B cell (primary cell): ENCODE measurements around the gene TIGD7. TPM values are rescaled to one million over a fixed set of nuclear protein-coding genes. Genes with fewer than 3 reads are reported as not detected.

Source experiments
- ATAC-seq: fragments of 200-7000 bp; cut with Tn5 transposase; one replicate; pipeline ENCODE4 v1.10.0; 2021; ENCODE audit warnings: low read depth, mild to moderate bottlenecking, moderate number of reproducible peaks, moderate library complexity
- CTCF ChIA-PET: fragments of 350-600 bp; sonication (Branson Sonifier 250); formaldehyde crosslinking; loops from one replicate; lab custom pipeline; 2021; ENCODE audit warnings: antibody characterized with exemption, inconsistent platforms; lab: Charles Lee
- POLR2A ChIA-PET: fragments of 350-600 bp; sonication (Branson Sonifier 250); formaldehyde crosslinking; loops from one replicate; lab custom pipeline; 2021; ENCODE audit warnings: antibody characterized with exemption; lab: Charles Lee
- DNase-seq: peaks from one replicate; pipeline ENCODE4 v3.0.0; 2013
- H2AFZ ChIP-seq: 2 replicates; pipeline ENCODE4 v1.6.1; 2012; ENCODE audit warnings: mild to moderate bottlenecking, low read depth, low read length; ENCODE audit not compliant: insufficient read depth, poor library complexity, severe bottlenecking
- H3K27ac ChIP-seq, 2 donors: 1 replicate in 1 of 2; 2 replicates in 1 of 2; pipeline ENCODE4 v1.5.1; 2012 to 2013; ENCODE audit warnings: low read length in 2 of 2, mild to moderate bottlenecking in 2 of 2, moderate library complexity in 1 of 2
- H3K27me3 ChIP-seq, 4 experiments: fragments of 200-600 bp in 1 of 4; sonication (generic) in 1 of 4; replicated peaks in 1 of 4; 1 replicate in 2 of 4; 2 replicates in 2 of 4; pipeline versions ENCODE4 v1.6.1 to v1.7.0; 2013 to 2016; ENCODE audit warnings: low read length in 3 of 4, mild to moderate bottlenecking in 2 of 4, mixed read lengths in 1 of 4, moderate library complexity in 1 of 4; ENCODE audit not compliant: insufficient read depth in 4 of 4, control insufficient read depth in 3 of 4; ENCODE audit errors: control extremely low read depth in 1 of 4
- H3K36me3 ChIP-seq, 2 experiments: replicated peaks in 1 of 2; 1 replicate in 1 of 2; 2 replicates in 1 of 2; pipeline versions ENCODE4 v1.6.1 to v1.7.1; 2013; ENCODE audit warnings: low read length in 1 of 2; ENCODE audit not compliant: insufficient read depth in 2 of 2, control insufficient read depth in 1 of 2; ENCODE audit errors: control extremely low read depth in 1 of 2, extremely low read depth in 1 of 2
- H3K4me1 ChIP-seq, 2 donors: fragments of 200-600 bp in 1 of 2; sonication (generic) in 1 of 2; 1 replicate in 1 of 2; 2 replicates in 1 of 2; pipeline versions ENCODE4 v1.5.1 to v1.6.1; 2013 to 2017; ENCODE audit warnings: low read length in 2 of 2; ENCODE audit not compliant: control insufficient read depth in 2 of 2, insufficient read depth in 2 of 2
- H3K4me2 ChIP-seq: replicated peaks from 2 replicates; pipeline ENCODE3; 2012; ENCODE audit warnings: mild to moderate bottlenecking, low read depth, low read length; ENCODE audit not compliant: poor library complexity, severe bottlenecking
- H3K4me3 ChIP-seq, 5 experiments: fragments of 200-600 bp in 1 of 5; sonication (generic) in 1 of 5; 1 replicate in 3 of 5; 2 replicates in 2 of 5; pipeline versions ENCODE4 v1.5.1 to v1.7.0; 2011 to 2016; ENCODE audit warnings: low read length in 4 of 5, mild to moderate bottlenecking in 4 of 5, low read depth in 2 of 5, control low read depth in 1 of 5, moderate library complexity in 1 of 5; ENCODE audit not compliant: insufficient read depth in 1 of 5; ENCODE audit errors: control extremely low read depth in 1 of 5, extremely low read depth in 1 of 5
- H3K79me2 ChIP-seq: fragments of 200-600 bp; sonication (generic); one replicate; pipeline ENCODE4 v1.6.0; 2016; ENCODE audit warnings: low read length; ENCODE audit not compliant: control insufficient read depth, insufficient read depth
- H3K9ac ChIP-seq: fragments of 200-600 bp; sonication (generic); 2 replicates; pipeline ENCODE4 v1.6.1; 2017; ENCODE audit warnings: mild to moderate bottlenecking, low read length, moderate library complexity
- H3K9me3 ChIP-seq, 3 donors: one replicate each; pipeline versions ENCODE4 v1.6.1 to v1.7.1; 2013; ENCODE audit warnings: low read length in 2 of 3; ENCODE audit not compliant: control insufficient read depth in 2 of 3, insufficient read depth in 1 of 3; ENCODE audit errors: control extremely low read depth in 1 of 3
- H4K20me1 ChIP-seq: 2 replicates; pipeline ENCODE4 v1.6.0; 2012; ENCODE audit warnings: mild to moderate bottlenecking, low read length; ENCODE audit not compliant: insufficient read depth, control insufficient read depth, poor library complexity, severe bottlenecking
- H3K27ac Mint-ChIP-seq: one replicate; pipeline ENCODE4 v1.8.0; 2021; ENCODE audit warnings: mixed read lengths
- H3K27me3 Mint-ChIP-seq: one replicate; pipeline ENCODE4 v1.8.0; 2021; ENCODE audit warnings: mixed read lengths
- H3K4me1 Mint-ChIP-seq: one replicate; pipeline ENCODE4 v1.8.0; 2021; ENCODE audit warnings: mixed read lengths
- H3K4me3 Mint-ChIP-seq: one replicate; pipeline ENCODE4 v1.8.0; 2021; ENCODE audit warnings: mixed read lengths
- H3K9me3 Mint-ChIP-seq: one replicate; pipeline ENCODE4 v1.8.0; 2022; ENCODE audit warnings: mixed read lengths; ENCODE audit not compliant: insufficient read depth
- EZH2 ChIP-seq: IDR thresholded peaks from 2 replicates; pipeline ENCODE4 v1.6.1; 2012; ENCODE audit warnings: borderline replicate concordance, low read depth, mild to moderate bottlenecking, moderate library complexity, low read length; ENCODE audit not compliant: insufficient read depth, poor library complexity, severe bottlenecking
- WGBS: methylation state at CpG from one replicate; pipeline ENCODE4 v1.1.5; 2013; ENCODE audit warnings: missing lambda C conversion rate; ENCODE audit not compliant: insufficient coverage; 5-methylcytosine and 5-hydroxymethylcytosine counted together
- intact Hi-C: fragments of 100-400 bp; cut with micrococcal nuclease; formaldehyde crosslinking; loops from one replicate; pipeline ENCODE4 v1.10.0; 2022
- polyA plus RNA-seq: library from polyadenylated mRNA; depleted of rRNA; stranded (reverse); fragments of >200 nt; gene quantifications from 2 replicates; pipeline ENCODE4 v1.2.3, GENCODE V29; 2012
- total RNA-seq, 2 donors: library from RNA; stranded (reverse); fragments of 120-200 nt in 1 of 2; gene quantifications; 1 replicate in 1 of 2; 2 replicates in 1 of 2; pipeline versions ENCODE4 v1.2.3 to v1.2.4, GENCODE V29; 2013 to 2022
- TF ChIP-seq, protein P1 (sequence below): fragments of 200-600 bp; IDR thresholded peaks from one replicate; pipeline ENCODE4 v1.8.0; 2022; ENCODE audit warnings: antibody characterized with exemption, mild to moderate bottlenecking

TIGD7 gene
- total and polyA plus RNA-seq, 2 donors (not counting 1 experiment from before 2014, with no cell fraction given) = 3.1 to 15.7 TPM

DNA sequence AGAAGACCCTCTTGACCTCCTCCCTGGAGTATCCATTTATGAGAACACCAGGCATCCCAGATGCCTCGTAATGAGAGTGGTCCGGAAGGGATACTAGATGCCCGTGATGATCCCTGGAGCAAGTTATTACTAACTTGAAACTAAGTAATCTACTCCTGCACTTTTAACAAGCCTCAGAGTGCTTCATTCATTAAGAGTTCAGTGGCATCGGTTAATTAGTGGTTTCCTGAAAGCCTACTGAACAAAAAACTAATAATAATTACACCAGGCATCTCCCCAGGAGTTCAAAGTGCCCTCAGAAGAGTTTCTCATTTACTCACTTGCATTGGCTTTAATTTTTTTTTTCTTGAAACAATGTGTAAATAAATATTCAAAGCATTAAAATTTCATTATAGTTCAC lies 22.3 kb upstream of the TIGD7 start:
- Histone ChIP-seq H3K9me3 (peaks cover 10 to 17% (median 16%) of the 10 kb centered on the region in 3 donors), H3K9ac (no peak overlapping the region), H3K4me3 (no peak overlapping the region), H3K4me1 (no peaks in the 10 kb centered on the region), H3K79me2 (no peaks in the 10 kb centered on the region), H3K27ac (no peak overlapping the region), H2AFZ (no peak overlapping the region), H3K4me2 (no peak overlapping the region), H3K27me3 (no peaks in the 10 kb centered on the region), H4K20me1 (no peaks in the 10 kb centered on the region), H3K36me3 (no peaks in the 10 kb centered on the region)
- WGBS = 97% methylated on average over 3 of the region's 4 CpGs
- no peak overlapping the region for H3K27ac Mint-ChIP-seq
- no peak for TF ChIP-seq EZH2
- TF ChIP-seq, protein P1, sequence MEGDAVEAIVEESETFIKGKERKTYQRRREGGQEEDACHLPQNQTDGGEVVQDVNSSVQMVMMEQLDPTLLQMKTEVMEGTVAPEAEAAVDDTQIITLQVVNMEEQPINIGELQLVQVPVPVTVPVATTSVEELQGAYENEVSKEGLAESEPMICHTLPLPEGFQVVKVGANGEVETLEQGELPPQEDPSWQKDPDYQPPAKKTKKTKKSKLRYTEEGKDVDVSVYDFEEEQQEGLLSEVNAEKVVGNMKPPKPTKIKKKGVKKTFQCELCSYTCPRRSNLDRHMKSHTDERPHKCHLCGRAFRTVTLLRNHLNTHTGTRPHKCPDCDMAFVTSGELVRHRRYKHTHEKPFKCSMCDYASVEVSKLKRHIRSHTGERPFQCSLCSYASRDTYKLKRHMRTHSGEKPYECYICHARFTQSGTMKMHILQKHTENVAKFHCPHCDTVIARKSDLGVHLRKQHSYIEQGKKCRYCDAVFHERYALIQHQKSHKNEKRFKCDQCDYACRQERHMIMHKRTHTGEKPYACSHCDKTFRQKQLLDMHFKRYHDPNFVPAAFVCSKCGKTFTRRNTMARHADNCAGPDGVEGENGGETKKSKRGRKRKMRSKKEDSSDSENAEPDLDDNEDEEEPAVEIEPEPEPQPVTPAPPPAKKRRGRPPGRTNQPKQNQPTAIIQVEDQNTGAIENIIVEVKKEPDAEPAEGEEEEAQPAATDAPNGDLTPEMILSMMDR = no peak
- DNase-seq (no peak), ATAC-seq (no peak)
- no peaks in the 10 kb centered on the region for H3K4me1 Mint-ChIP-seq
- ChIA-PET CTCF (no interaction called here), POLR2A (no interaction called here)
- intact Hi-C loops = no loop called here
- no peak overlapping the region for H3K4me3 Mint-ChIP-seq
- peaks cover 6% of the 10 kb centered on the region for H3K9me3 Mint-ChIP-seq
- no peaks in the 10 kb centered on the region for H3K27me3 Mint-ChIP-seq

DNA sequence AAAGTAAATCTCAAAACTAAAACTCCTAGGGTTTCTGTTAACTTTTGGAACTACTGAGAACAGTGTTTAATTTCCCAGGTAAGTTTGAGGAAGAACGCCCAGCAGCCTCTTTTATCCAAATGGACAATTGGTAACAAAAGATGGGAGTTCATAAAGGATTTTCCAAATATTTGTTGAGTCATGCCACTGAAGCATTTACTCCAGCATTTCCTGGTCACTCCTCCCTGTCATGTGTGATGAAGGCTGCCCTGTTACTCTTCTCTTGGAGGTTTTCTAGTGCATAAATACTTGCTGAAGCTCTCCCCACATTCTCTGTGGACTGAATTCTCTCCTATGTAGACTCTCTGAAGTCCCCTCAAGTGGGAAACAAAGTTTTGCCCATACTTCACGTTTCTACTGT lies 16.6 kb upstream of the TIGD7 start:
- H3K4me1 ChIP-seq = no peaks in the 10 kb centered on the region
- DNase-seq (no peak), ATAC-seq (no peak)
- H3K4me3 ChIP-seq = no peak overlapping the region
- intact Hi-C loops = no loop called here
- H2AFZ ChIP-seq = no peak overlapping the region
- TF ChIP-seq EZH2 = no peak
- TF ChIP-seq, protein P1 = no peak
- H3K9me3 ChIP-seq = peaks cover 22 to 69% (median 48%) of the 10 kb centered on the region in 3 donors
- H3K27me3 Mint-ChIP-seq = no peaks in the 10 kb centered on the region
- H3K27me3 ChIP-seq = no peaks in the 10 kb centered on the region
- WGBS = 86% methylated on average over 1 of the region's 2 CpGs
- H3K9me3 Mint-ChIP-seq = peaks cover 14% of the 10 kb centered on the region
- no peak overlapping the region for H3K27ac ChIP-seq
- POLR2A ChIA-PET = no interaction called here
- no peaks in the 10 kb centered on the region for H4K20me1 ChIP-seq
- H3K36me3 ChIP-seq = peaks cover 6 to 14% of the 10 kb centered on the region in 2 experiments
- H3K9ac ChIP-seq = no peak overlapping the region
- no peaks in the 10 kb centered on the region for H3K79me2 ChIP-seq
- no peak overlapping the region for H3K4me2 ChIP-seq
- no peak overlapping the region for H3K27ac Mint-ChIP-seq
- CTCF ChIA-PET = interaction anchor here (0.6 kb wide), 1 partner anchor 939 kb away, joined by 3 read pairs; no protein-coding TSS in a partner anchor
- H3K4me3 Mint-ChIP-seq = no peak overlapping the region
- H3K4me1 Mint-ChIP-seq = no peaks in the 10 kb centered on the region
